Esophagus muscularis mucosa (tissue), 4 donors: ENCODE results near the gene MPRIP. TPM values are rescaled to one million over a fixed set of nuclear protein-coding genes. Genes with fewer than 3 reads are reported as not detected.

Source experiments
- DNase-seq: peaks from one replicate; pipeline ENCODE4 v3.0.0-alpha.2; 2017; ENCODE audit errors: extremely low spot score
- H3K27ac ChIP-seq, 4 donors: fragments of 200-600 bp; sonication (generic); replicated peaks in 1 of 4; 1 replicate in 3 of 4; 2 replicates in 1 of 4; pipeline ENCODE4 v1.5.1; 2016 to 2019; ENCODE audit warnings: mild to moderate bottlenecking in 1 of 4
- H3K27me3 ChIP-seq, 4 donors: fragments of 200-600 bp; sonication (generic); one replicate each; pipeline versions ENCODE4 v1.5.1 to v1.6.0; 2016 to 2019
- H3K36me3 ChIP-seq, 4 donors: fragments of 200-600 bp; sonication (generic); one replicate each; pipeline ENCODE4 v1.5.1; 2016 to 2019
- H3K4me1 ChIP-seq, 4 donors: fragments of 200-600 bp; sonication (generic); one replicate each; pipeline ENCODE4 v1.5.1; 2016 to 2019
- H3K4me3 ChIP-seq, 4 donors: fragments of 200-600 bp; sonication (generic); 1 replicate in 2 of 4; 2 replicates in 2 of 4; pipeline ENCODE4 v1.5.1; 2016 to 2019; ENCODE audit warnings: mild to moderate bottlenecking in 4 of 4, moderate library complexity in 1 of 4
- H3K9me3 ChIP-seq, 4 donors: fragments of 200-600 bp; sonication (generic); 1 replicate in 3 of 4; 2 replicates in 1 of 4; pipeline ENCODE4 v1.5.1; 2016 to 2019
- EP300 ChIP-seq: sonication (generic); formaldehyde crosslinking; IDR thresholded peaks from one replicate; pipeline ENCODE4 v1.6.1; 2017; ENCODE audit warnings: antibody characterized with exemption
- POLR2A ChIP-seq: fragments of 450-650 bp; IDR thresholded peaks from one replicate; pipeline ENCODE4 v1.6.1; 2017; ENCODE audit warnings: antibody characterized with exemption, moderate library complexity, mild to moderate bottlenecking, low read depth
- POLR2AphosphoS5 ChIP-seq, 2 donors: sonication (generic); formaldehyde crosslinking; IDR thresholded peaks; one replicate each; pipeline ENCODE4 v1.6.1; 2017; ENCODE audit warnings: antibody characterized with exemption in 2 of 2
- WGBS: methylation state at CpG from one replicate; pipeline ENCODE4 v1.1.5; 2018; 5-methylcytosine and 5-hydroxymethylcytosine counted together
- intact Hi-C: fragments of 100-400 bp; cut with DNase I; formaldehyde crosslinking; loops from one replicate; pipeline ENCODE4 v1.15.1; 2023
- total RNA-seq, 4 donors: library from RNA; depleted of rRNA; stranded (reverse); fragments of >200 nt; gene quantifications; one replicate each; pipeline versions ENCODE4 v1.1.0 to v1.2.1, GENCODE V29; 2016
- TF ChIP-seq, protein P1 (sequence below), 3 experiments: fragments of 200-600 bp in 2 of 3; fragments of 450-650 bp in 1 of 3; sonication (generic) in 2 of 3; IDR thresholded peaks; one replicate each; pipeline ENCODE4 v1.5.1; 2017 to 2019; ENCODE audit warnings: antibody characterized with exemption in 3 of 3, mild to moderate bottlenecking in 2 of 3, moderate library complexity in 1 of 3

MPRIP gene
- total RNA-seq, 4 donors from 2014 or later = 108 to 194 (median 129) TPM

- no peaks in the 10 kb centered on the region for H3K9me3 ChIP-seq
- no peak overlapping the region for H3K27ac ChIP-seq
- H3K4me1 ChIP-seq = peaks cover 0 to 22% (median 10%) of the 10 kb centered on the region in 4 donors
- no peak for DNase-seq
- H3K36me3 ChIP-seq = peaks cover 48 to 98% (median 80%) of the 10 kb centered on the region in 4 donors
- intact Hi-C loops = no loop called here
- 82% methylated on average over 9 of the region's 9 CpGs for WGBS
- TF ChIP-seq EP300 (no peak), POLR2A (no peak), POLR2AphosphoS5 (IDR thresholded peaks at IDR 0.05) (no peak)
- TF ChIP-seq, protein P1, sequence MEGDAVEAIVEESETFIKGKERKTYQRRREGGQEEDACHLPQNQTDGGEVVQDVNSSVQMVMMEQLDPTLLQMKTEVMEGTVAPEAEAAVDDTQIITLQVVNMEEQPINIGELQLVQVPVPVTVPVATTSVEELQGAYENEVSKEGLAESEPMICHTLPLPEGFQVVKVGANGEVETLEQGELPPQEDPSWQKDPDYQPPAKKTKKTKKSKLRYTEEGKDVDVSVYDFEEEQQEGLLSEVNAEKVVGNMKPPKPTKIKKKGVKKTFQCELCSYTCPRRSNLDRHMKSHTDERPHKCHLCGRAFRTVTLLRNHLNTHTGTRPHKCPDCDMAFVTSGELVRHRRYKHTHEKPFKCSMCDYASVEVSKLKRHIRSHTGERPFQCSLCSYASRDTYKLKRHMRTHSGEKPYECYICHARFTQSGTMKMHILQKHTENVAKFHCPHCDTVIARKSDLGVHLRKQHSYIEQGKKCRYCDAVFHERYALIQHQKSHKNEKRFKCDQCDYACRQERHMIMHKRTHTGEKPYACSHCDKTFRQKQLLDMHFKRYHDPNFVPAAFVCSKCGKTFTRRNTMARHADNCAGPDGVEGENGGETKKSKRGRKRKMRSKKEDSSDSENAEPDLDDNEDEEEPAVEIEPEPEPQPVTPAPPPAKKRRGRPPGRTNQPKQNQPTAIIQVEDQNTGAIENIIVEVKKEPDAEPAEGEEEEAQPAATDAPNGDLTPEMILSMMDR (IDR thresholded peaks at IDR 0.05) = no peak
- H3K4me3 ChIP-seq = no peak overlapping the region
- H3K27me3 ChIP-seq = no peaks in the 10 kb centered on the region
Measured at GRCh38 chr17:17170346-17170985, 128.2 kb downstream of the MPRIP start.

DNA sequence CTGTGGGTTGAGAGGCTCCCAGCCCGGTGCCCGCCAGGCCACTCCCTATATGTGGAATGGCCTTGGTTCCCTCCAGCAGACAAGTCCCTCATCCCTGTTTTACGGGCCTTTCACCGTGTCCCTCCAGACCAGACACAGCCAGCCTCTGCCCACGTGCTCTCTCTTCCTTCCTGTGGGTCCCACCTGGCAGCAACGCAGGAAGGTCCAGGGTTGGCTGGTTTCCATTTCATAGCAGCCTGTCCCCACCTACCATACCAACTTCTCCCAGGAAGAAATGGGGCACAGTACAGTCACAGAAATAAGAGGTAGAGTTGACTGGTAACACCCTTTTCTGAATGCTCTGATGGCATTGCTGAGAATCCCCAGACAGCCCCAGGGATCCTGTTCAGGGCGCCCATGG, 128.9 kb downstream of the MPRIP start:
- Histone ChIP-seq H3K4me1 (peaks cover 0 to 22% (median 10%) of the 10 kb centered on the region in 4 donors), H3K36me3 (peaks cover 46 to 98% (median 80%) of the 10 kb centered on the region in 4 donors), H3K9me3 (no peaks in the 10 kb centered on the region), H3K4me3 (no peak overlapping the region), H3K27ac (peak overlapping the region in 1 of 4 donors; percentile 21), H3K27me3 (no peaks in the 10 kb centered on the region)
- WGBS = 76% methylated on average over 3 of the region's 7 CpGs
- no peak for TF ChIP-seq POLR2AphosphoS5 (IDR thresholded peaks at IDR 0.05)
- no peak for TF ChIP-seq POLR2A
- no peak for TF ChIP-seq EP300
- TF ChIP-seq, protein P1 (IDR thresholded peaks at IDR 0.05) = no peak
- no peak for DNase-seq
- intact Hi-C loops = no loop called here

DNA sequence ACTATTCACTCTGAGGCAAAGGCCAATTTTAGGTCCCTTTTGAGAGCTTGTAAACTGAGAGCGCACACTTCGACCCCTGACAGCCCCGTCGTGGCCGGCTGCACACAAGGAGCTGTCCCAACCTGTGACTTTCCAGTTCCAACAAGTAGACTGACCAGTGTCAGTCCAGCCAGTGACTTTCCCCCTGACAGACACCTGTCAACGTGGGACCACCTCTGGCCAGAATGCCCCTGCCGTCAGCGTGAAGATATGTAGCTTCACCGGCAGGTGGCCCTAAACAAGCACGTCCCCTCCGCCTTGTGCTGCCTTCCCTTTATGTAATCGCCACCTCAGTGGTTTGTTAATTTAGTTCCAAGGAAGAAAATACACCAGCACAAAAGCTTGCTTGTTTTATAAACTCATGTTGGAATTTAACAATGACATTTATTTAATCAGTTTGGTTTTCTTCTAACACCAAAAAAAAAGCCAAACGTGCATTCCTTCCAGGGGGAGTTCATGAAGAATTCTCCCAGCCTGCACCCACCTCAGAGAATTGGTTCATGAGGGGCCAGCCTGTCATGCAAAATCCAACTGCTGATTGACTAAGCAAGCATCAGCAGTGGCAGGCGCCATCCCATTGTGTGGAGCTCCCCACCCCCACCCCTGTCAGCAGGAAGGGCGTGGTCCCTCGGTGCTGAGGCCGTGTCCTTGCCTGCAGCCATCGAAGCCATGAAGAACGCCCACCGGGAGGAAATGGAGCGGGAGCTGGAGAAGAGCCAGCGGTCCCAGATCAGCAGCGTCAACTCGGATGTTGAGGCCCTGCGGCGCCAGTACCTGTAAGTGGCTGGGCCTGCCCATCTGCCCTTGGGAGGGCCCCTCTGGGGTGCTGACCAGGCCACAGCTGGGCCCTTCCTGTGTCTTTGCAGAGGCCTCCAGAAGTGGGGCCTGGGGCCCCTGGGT, 130.0 kb downstream of the MPRIP start:
- no peak for DNase-seq
- Histone ChIP-seq H3K27ac (no peak overlapping the region), H3K9me3 (no peaks in the 10 kb centered on the region), H3K27me3 (no peaks in the 10 kb centered on the region), H3K36me3 (peaks cover 45 to 98% (median 80%) of the 10 kb centered on the region in 4 donors), H3K4me3 (no peak overlapping the region), H3K4me1 (peaks cover 0 to 22% (median 10%) of the 10 kb centered on the region in 4 donors)
- 74% methylated on average over 26 of the region's 26 CpGs for WGBS
- intact Hi-C loops = no loop called here
- TF ChIP-seq POLR2A (no peak), POLR2AphosphoS5 (IDR thresholded peaks at IDR 0.05) (peak in 1 of 2 donors; percentile 42), EP300 (no peak)
- TF ChIP-seq, protein P1 (IDR thresholded peaks at IDR 0.05) = peak in 1 of 3 experiments; percentile 12

GRCh38 chr17:17172990-17173389, 130.7 kb downstream of the MPRIP start:
- peaks cover 49 to 98% (median 80%) of the 10 kb centered on the region in 4 donors for H3K36me3 ChIP-seq
- intact Hi-C loops = no loop called here
- no peak overlapping the region for H3K4me3 ChIP-seq
- DNase-seq = no peak
- peaks cover 0 to 22% (median 10%) of the 10 kb centered on the region in 4 donors for H3K4me1 ChIP-seq
- H3K27me3 ChIP-seq = no peaks in the 10 kb centered on the region
- no peak overlapping the region for H3K27ac ChIP-seq
- WGBS = 89% methylated on average over 8 of the region's 9 CpGs
- no peaks in the 10 kb centered on the region for H3K9me3 ChIP-seq
- no peak for TF ChIP-seq POLR2A
- TF ChIP-seq, protein P1 (IDR thresholded peaks at IDR 0.05) = no peak
- no peak for TF ChIP-seq POLR2AphosphoS5 (IDR thresholded peaks at IDR 0.05)
- TF ChIP-seq EP300 = no peak
